CD4-positive, alpha-beta T cell treated with Interleukin-17A for 1 hour (primary cell): ENCODE measurements around the gene OTOA.
"Not testable (repeated sequence)": the region's sequence is repeated elsewhere in the genome, so short reads cannot be mapped to it uniquely, and the experiment has no call there.

ENCODE experiments used
- DNase-seq: peaks from one replicate; pipeline ENCODE4 v3.0.0-alpha.2; 2020

The OTOA gene

DNA sequence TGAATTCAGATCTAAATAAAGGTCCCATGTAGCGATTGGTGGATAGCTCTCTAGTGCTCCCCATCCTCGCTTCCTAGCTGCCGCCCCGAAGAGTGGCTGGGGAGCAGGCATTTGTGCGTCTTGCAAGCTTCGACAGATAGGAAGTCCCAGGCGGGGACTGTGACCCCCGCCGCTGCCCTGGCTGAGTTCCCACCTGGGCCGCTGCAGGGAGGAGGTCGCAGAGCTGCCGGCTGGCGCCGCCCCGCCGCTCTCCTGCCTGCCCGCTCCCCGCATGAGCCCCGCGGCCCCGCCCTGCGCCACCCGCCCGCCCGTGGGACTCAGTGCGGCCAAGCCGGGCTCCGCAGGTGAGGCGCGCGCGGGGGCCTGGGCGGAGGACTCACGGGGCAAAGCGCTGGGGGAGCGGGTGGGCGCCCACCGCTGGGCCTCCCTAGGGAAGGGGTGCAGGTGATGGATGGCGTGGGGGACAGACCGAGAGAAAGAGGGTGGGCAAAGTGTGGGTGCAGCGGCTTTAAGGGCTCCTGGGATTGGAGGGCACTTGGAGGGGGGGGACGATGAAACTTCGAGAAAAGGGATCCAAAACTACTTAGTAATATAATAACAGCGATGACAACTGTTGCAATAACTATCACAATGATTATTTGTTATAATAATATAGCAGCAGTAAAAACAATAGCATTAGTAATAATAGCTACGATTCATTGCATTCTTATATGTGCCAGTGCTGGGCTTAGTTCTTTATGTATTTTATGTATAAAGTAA lies at the start of gene OTOA:
Gene OTOA, plus strand, starts transcription at position 80 of the 759 bp plus-strand sequence. CDS start 14,547 bp downstream, outside the sequence.
- DNase-seq = no peak

- DNase-seq = no peak
Observed at GRCh38 chr16:21614896-21615295, 48.9 kb upstream of the OTOA start.

DNA sequence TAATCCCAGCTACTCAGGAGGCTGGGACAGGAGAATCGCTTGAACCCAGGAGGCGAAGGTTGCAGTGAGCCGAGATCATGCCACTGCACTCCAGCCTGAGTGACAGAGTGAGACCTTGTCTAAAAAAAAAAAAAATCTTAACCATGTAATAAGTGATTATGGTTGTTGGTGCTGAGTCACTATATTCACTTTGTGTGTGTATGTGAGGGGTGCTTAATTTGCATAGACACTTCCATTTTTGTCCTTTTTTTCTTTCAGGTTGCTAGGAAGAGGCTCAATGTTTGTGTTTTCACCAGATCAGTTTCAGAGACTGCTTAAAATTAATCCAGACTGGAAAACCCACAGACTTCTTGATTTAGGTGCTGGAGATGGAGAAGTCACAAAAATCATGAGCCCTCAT lies 46.2 kb upstream of the OTOA start:
- DNase-seq = no peak

DNA sequence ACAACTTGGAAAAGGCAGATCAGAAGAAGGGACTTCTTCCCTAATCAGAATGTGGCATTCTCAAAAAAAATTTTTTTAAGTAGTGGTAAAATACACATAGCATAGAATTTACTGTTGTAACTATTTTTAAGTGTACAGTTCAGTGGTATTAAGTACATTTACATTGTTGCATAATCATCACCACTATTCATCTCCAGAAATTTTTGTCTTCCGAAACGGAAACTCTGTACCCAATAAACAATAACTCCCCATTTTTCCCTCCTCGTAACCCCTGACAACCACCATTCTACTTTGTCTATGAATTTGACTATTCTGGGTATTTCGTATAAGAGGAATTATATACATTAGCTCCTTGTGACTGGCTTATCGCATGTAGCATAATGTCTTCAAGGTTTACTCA lies 45.5 kb upstream of the OTOA start:
- DNase-seq = no peak

DNA sequence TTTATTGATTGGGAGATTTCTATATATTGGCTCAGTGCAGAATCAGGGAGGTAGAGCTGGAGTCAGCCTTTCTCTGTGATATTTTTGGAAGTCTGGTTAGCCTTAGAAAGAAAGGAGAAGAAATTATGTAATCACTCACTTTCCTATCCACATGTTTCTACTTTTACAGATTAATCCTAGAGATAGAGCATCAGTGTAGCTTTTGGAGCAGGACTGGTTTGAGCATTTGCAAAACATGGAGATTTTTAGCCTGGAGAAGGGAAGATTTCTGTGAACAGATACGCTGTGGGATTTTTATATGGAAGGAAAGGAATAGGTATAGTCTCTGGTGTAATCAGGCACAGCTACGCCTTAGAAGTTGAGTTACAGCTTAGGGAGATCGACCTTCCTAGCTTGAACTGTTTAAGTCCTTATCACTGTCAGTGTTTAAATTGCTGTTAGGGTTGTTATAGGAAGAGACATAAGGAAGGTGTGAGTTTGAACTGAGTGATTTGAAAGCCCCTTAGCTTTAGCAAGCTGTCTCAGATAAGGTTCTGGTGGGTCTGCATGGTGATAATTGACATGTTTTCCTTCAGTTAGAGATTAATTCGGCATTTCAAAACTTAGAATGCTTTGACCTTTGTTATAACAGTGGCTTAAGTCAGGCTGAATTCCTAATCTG lies 43.9 kb upstream of the OTOA start:
- no peak for DNase-seq

GRCh38 chr16:21620592-21620991 lies 43.2 kb upstream of the OTOA start:
- DNase-seq = no peak

- DNase-seq = no peak
Observed at GRCh38 chr16:21622545-21622944, 41.2 kb upstream of the OTOA start.

DNA sequence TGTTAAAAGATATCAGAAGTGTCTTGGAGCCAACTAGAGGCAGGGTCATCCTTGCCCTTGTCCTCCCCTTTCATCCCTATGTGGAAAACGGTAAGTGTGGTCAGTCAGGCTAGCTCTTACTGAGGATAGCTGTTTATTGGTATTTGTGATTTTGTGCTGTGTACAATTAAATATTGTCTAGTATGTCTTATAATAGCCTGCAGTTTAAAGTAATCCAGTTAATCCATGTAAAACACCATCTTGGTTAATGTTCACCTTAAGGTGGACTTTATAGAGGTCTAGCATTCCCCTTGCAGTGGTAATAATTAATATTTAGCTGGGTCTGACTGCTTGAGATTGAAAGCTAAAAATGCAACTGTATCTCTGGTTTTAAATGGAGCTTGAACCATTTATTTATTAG lies 38.7 kb upstream of the OTOA start:
- no peak for DNase-seq

GRCh38 chr16:21626659-21627277 lies 37.0 kb upstream of the OTOA start:
- peak; percentile 52 for DNase-seq

GRCh38 chr16:21628121-21628726 lies 35.5 kb upstream of the OTOA start:
- no peak for DNase-seq

GRCh38 chr16:21628772-21629171 lies 35.0 kb upstream of the OTOA start:
- no peak for DNase-seq

DNA sequence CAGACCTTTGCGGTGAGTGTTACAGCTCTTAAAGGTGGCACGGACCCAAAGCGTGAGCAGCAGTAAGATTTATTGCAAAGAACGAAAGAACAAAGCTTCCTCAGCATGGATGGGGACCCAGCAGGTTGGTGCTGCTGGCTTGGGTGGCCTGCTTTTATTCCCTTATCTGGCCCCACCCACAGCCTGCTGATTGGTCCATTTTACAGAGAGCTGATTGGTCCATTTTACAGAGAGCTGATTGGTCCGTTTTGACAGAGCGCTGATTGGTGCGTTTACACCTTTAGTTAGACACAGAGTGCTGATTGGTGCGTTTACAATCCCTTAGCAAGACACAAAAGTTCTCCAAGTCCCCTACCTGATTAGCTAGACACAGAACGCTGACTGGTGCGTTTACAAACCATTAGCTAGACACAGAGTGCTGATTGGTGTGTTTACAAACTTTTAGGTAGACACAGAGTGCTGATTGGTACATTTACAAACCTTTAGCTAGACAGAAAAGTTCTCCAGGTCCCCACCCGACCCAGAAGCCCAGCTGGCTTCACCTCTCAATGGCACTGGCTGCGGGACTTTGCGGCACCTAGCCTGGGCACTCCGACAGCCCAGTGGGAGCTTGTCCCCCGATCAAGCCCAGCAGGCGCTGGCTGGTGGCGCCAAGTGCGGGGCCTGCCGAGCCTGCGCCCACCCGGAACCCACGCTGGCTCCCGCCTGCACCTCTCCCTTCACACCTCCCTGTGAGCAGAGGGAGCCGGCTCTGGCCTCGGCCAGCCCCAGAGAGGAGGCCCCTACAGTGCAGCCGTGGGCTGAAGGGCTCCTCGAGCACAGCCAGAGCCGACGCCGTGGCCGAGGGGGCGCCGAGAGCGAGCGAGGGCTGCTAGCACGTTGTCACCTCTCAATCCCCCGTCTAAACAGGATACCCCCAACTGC lies 33.9 kb upstream of the OTOA start:
- DNase-seq = not testable (repeated sequence)

DNA sequence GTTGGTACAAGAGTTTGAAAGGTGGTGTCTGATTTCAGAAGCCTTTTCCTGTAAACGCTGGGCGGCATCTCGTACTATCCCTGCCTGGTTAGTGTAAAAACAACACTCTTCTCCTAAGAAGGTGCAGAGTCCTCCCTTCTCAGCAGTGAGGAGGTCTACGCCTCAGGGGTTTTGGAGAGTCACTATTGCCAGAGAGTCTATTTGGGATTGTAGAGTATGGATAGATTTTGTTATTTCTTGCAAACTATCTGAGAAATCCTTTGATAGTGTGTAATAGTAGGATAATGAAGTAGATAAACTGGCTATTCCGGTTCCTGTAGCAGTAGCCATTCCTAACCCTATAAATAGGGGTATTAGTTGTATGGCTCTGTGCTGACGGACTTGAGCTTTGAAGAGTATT lies 32.9 kb upstream of the OTOA start:
- not testable (repeated sequence) for DNase-seq

GRCh38 chr16:21631376-21631775 lies 32.4 kb upstream of the OTOA start:
- DNase-seq = not testable (repeated sequence)

GRCh38 chr16:21631951-21632575 lies 31.7 kb upstream of the OTOA start:
- DNase-seq = not testable (repeated sequence)

DNA sequence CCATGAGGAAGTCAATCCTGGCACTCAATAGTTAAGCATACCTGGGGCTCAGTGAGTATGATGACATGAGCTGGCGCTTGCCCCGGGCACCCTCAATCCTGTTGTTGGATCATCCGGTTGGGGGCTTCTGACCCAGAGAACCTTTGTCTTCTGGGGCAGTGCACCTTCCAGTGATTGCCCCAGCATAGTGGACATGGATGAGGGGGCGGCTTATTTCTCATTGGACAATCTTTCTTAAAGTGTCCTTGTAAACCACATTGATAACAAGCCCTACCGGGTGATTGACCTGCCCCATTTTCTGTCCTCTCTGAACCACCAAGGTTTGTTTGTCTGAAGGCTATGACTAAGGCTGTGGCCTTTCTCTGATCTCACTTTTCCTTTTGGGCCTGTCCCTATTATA lies 29.6 kb upstream of the OTOA start:
- DNase-seq = no peak

DNA sequence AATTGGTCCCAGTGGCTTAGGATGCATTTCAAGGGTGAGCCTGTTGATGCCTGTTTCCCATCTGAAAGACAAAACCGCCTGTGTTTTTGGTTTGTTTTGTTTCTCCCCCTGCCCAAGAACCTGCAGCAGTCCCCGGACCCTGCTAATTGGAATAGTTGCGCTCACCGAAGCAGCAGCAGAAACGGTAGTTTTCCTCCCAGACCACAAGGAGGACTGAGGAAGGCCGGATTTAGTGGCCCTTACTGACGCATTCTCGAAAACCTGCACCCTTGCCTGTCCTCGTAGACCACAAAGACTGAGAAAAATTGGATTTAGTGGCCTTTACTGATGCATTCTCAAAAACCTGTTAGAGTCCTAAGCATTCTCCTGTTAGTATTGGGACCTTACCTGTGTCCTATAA lies 28.1 kb upstream of the OTOA start:
- not testable (repeated sequence) for DNase-seq

- DNase-seq = no peak
Observed at GRCh38 chr16:21637032-21637968, 26.5 kb upstream of the OTOA start.

- peak; percentile 47 for DNase-seq
Observed at GRCh38 chr16:21638573-21638975, 25.2 kb upstream of the OTOA start.

- no peak for DNase-seq
Observed at GRCh38 chr16:21639493-21639892, 24.3 kb upstream of the OTOA start.

DNA sequence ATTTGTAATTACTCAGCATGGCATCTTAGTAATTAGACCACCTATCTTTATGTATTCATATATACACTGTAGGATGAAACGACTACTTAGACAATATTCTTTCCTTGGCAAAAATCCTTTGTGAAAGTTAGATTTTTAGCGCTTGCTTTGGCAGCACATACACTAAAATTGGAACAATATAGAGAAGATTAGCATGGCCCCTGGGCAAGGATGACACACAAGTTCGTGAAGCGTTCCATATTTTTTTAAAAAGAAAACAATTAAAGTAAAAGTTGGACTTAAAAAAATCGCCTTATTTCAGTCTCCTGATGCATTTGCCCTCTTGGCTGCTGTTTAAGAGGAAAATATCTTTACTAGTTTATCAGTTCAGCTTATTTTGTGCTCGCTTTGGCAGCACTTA lies 21.9 kb upstream of the OTOA start:
- DNase-seq = no peak
